ENCODE measurements around the gene MYBPC1. TPM values are rescaled to one million over a fixed set of nuclear protein-coding genes. Genes with fewer than 3 reads are reported as not detected.

MYBPC1 gene
- total and polyA plus RNA-seq, 9 of the 15 experiments (the other 6 are each of a cell fraction or from before 2014, with no cell fraction given): not detected

- H2AFZ ChIP-seq (ENCODE audit: low read depth, low read length): no peak overlapping the region
- H3K4me3 ChIP-seq: no peak overlapping the region
- no peaks in the 10 kb centered on the region for H3K36me3 ChIP-seq (ENCODE audit: control insufficient read depth, insufficient read depth, low read length)
- TF ChIP-seq C11orf30 (IDR thresholded peaks at IDR 0.05; ENCODE audit: low read depth) (peak; percentile 25; the same call in 1 of the 2 replicates), CREB5 (CRISPR knock-in tag; IDR thresholded peaks at IDR 0.05) (no peak), NRF1 (conservative IDR thresholded peaks at IDR 0.05 in 1 of 2, IDR thresholded peaks at IDR 0.05 in 1 of 2) (no peak), XRCC4 (IDR thresholded peaks at IDR 0.05; ENCODE audit: extremely low read depth, insufficient read depth, insufficient read length) (no peak), GABPA (tag; conservative IDR thresholded peaks at IDR 0.05; ENCODE audit: low read depth) (no peak), TARDBP (IDR thresholded peaks at IDR 0.05) (no peak), ATF1 (CRISPR knock-in tag; IDR thresholded peaks at IDR 0.05) (no peak), ATF1 (tag; IDR thresholded peaks at IDR 0.05) (no peak), HSF4 (CRISPR knock-in tag; IDR thresholded peaks at IDR 0.05; ENCODE audit: borderline replicate concordance) (no peak), POLR2AphosphoS2 (IDR thresholded peaks at IDR 0.05; ENCODE audit: low read length) (no peak), IRF2 (CRISPR knock-in tag; IDR thresholded peaks at IDR 0.05) (no peak), XRCC5 (IDR thresholded peaks at IDR 0.05; ENCODE audit: low read depth, low read length) (no peak), ZNF449 (CRISPR knock-in tag; IDR thresholded peaks at IDR 0.05) (no peak), RB1 (IDR thresholded peaks at IDR 0.05; ENCODE audit: low read depth) (no peak), MAFG (tag; conservative IDR thresholded peaks at IDR 0.05) (0 out of 2 replicates have a peak, but pooled peaks have one; percentile 14), LEF1 (IDR thresholded peaks at IDR 0.05) (no peak), SRSF7 (optimal IDR thresholded peaks at IDR 0.05; ENCODE audit: low read depth, low read length) (no peak), BACH1 (tag; IDR thresholded peaks at IDR 0.05) (no peak), ZNF311 (CRISPR knock-in tag; IDR thresholded peaks at IDR 0.05) (no peak), DEAF1 (CRISPR knock-in tag; IDR thresholded peaks at IDR 0.05) (no peak), NFE2 (IDR thresholded peaks at IDR 0.05; ENCODE audit: low read depth) (0 out of 2 replicates have a peak, but pooled peaks have one; percentile 47), ZNF778 (CRISPR knock-in tag; IDR thresholded peaks at IDR 0.05) (no peak)
- no peaks in the 10 kb centered on the region; a peak in 4 of 5 replicates for H3K27me3 ChIP-seq (ENCODE audit: control insufficient read depth in 2 of 2, insufficient read depth in 2 of 2, low read length in 2 of 2)
- H3K4me2 ChIP-seq (ENCODE audit: insufficient read depth, low read length): no peak overlapping the region
- DNase-seq (ENCODE audit: extremely low read depth in 1 of 4, low spot score in 3 of 4) (no peak), ATAC-seq (no peak), FAIRE-seq (no peak)
- ChIA-PET POLR2A (no interaction called here), CTCF (ENCODE audit: low intra/inter-chr PET ratio) (no interaction called here)
- BruUV-seq (replicated peaks): no TSS peak
- in situ Hi-C loops (cut with MboI) (no loop called here), intact Hi-C loops (cut with micrococcal nuclease) (no loop called here)
- H3K9me1 ChIP-seq (ENCODE audit: control insufficient read depth, insufficient read depth, low read length): no peaks in the 10 kb centered on the region
- H3K79me2 ChIP-seq (ENCODE audit: control insufficient read depth, insufficient read depth, low read length): no peaks in the 10 kb centered on the region
- H3K27ac ChIP-seq (ENCODE audit: extremely low read depth, low read depth, low read length): no peak overlapping the region
- H3K4me1 ChIP-seq (replicated peaks in 1 of 2; ENCODE audit: control insufficient read depth in 2 of 2, insufficient read depth in 2 of 2, low read length in 2 of 2): no peaks in the 10 kb centered on the region
- no peaks in the 10 kb centered on the region for H3K9me3 ChIP-seq (replicated peaks; ENCODE audit: control insufficient read depth, insufficient read depth, low read depth, low read length)
- no peak overlapping the region for H3K9ac ChIP-seq (ENCODE audit: insufficient read depth in 1 of 2, low read depth in 2 of 2, low read length in 2 of 2)
- 4% methylated on average over 4 of the region's 4 CpGs for WGBS (ENCODE audit: insufficient coverage, low coverage, missing lambda C conversion rate)
- H4K20me1 ChIP-seq (replicated peaks; ENCODE audit: control insufficient read depth, insufficient read depth, low read length): no peaks in the 10 kb centered on the region
These were observed 55.8 kb downstream of the MYBPC1 start for GRCh38 chr12:101650346-101651117.

All from K562 (cell line).